ENCODE results near the gene EBF3. TPM values are rescaled to one million over a fixed set of nuclear protein-coding genes. Genes with fewer than 3 reads are reported as not detected.

The EBF3 gene
- total and polyA plus RNA-seq, 2 experiments from 2014 or later: 0.27 to 0.49 TPM

GRCh38 chr10:129786216-129786615 is 177.9 kb downstream of the EBF3 start:
- Histone ChIP-seq H3K79me2 (replicated peaks; ENCODE audit: insufficient read depth) (no peaks in the 10 kb centered on the region), H3K4me3 (no peak overlapping the region), H3K4me2 (no peak overlapping the region), H3K9me2 (ENCODE audit: insufficient read depth) (no peaks in the 10 kb centered on the region), H3K27me3 (ENCODE audit: insufficient read depth) (no peaks in the 10 kb centered on the region), H4K20me1 (replicated peaks; ENCODE audit: insufficient read depth) (no peaks in the 10 kb centered on the region), H3K36me3 (ENCODE audit: insufficient read depth) (no peaks in the 10 kb centered on the region), H3K4me1 (ENCODE audit: insufficient read depth) (no peaks in the 10 kb centered on the region), H2AFZ (no peak overlapping the region), H3F3A (replicated peaks; ENCODE audit: low read depth) (no peaks in the 10 kb centered on the region), H3K27ac (ENCODE audit: low read depth) (no peak overlapping the region)
- no peak overlapping the region for H3K27ac Mint-ChIP-seq
- H3K9me3 Mint-ChIP-seq: no peaks in the 10 kb centered on the region; the same call in 2 of the 3 replicates
- no peaks in the 10 kb centered on the region for H3K36me3 Mint-ChIP-seq (ENCODE audit: low read depth)
- TF ChIP-seq EZH2phosphoT487 (IDR thresholded peaks at IDR 0.05; ENCODE audit: unreplicated experiment) (no peak), EZH2 (IDR thresholded peaks at IDR 0.05; ENCODE audit: low read depth, unreplicated experiment) (no peak), ETS1 (IDR thresholded peaks at IDR 0.05) (no peak), STAT1 (IDR thresholded peaks at IDR 0.05; ENCODE audit: unreplicated experiment) (no peak), JUNB (IDR thresholded peaks at IDR 0.05; ENCODE audit: unreplicated experiment) (no peak), NANOG (IDR thresholded peaks at IDR 0.05; ENCODE audit: borderline replicate concordance) (no peak), ZNF331 (CRISPR knock-in tag; IDR thresholded peaks at IDR 0.05; ENCODE audit: low read depth) (no peak)
- H3K4me1 Mint-ChIP-seq: no peaks in the 10 kb centered on the region
- ATAC-seq (no peak), DNase-seq (ENCODE audit: low spot score) (no peak)
- H3K27me3 Mint-ChIP-seq (ENCODE audit: insufficient read depth, low read depth, poor library complexity): peaks cover 5% of the 10 kb centered on the region
- H3K4me3 Mint-ChIP-seq: no peak overlapping the region

GRCh38 chr10:129785536-129785981 is 178.5 kb downstream of the EBF3 start:
- ATAC-seq (no peak), DNase-seq (ENCODE audit: low spot score) (no peak)
- Mint-ChIP-seq H3K27ac (no peak overlapping the region), H3K4me3 (no peak overlapping the region), H3K9me3 (no peaks in the 10 kb centered on the region; the same call in 2 of the 3 replicates), H3K27me3 (ENCODE audit: insufficient read depth, low read depth, poor library complexity) (peaks cover 5% of the 10 kb centered on the region), H3K36me3 (ENCODE audit: low read depth) (no peaks in the 10 kb centered on the region), H3K4me1 (no peaks in the 10 kb centered on the region)
- no peaks in the 10 kb centered on the region for H3K36me3 ChIP-seq (ENCODE audit: insufficient read depth)
- H3K4me3 ChIP-seq: no peak overlapping the region
- no peaks in the 10 kb centered on the region for H3F3A ChIP-seq (replicated peaks; ENCODE audit: low read depth)
- H3K79me2 ChIP-seq (replicated peaks; ENCODE audit: insufficient read depth): no peaks in the 10 kb centered on the region
- H3K4me2 ChIP-seq: no peak overlapping the region
- H3K4me1 ChIP-seq (ENCODE audit: insufficient read depth): no peaks in the 10 kb centered on the region
- no peaks in the 10 kb centered on the region for H4K20me1 ChIP-seq (replicated peaks; ENCODE audit: insufficient read depth)
- H3K27me3 ChIP-seq (ENCODE audit: insufficient read depth): no peaks in the 10 kb centered on the region
- no peak overlapping the region for H2AFZ ChIP-seq
- H3K27ac ChIP-seq (ENCODE audit: low read depth): no peak overlapping the region
- H3K9me2 ChIP-seq (ENCODE audit: insufficient read depth): no peaks in the 10 kb centered on the region
- TF ChIP-seq POLR2AphosphoS5 (IDR thresholded peaks at IDR 0.05; ENCODE audit: low read depth): no peak
- TF ChIP-seq, protein P1, sequence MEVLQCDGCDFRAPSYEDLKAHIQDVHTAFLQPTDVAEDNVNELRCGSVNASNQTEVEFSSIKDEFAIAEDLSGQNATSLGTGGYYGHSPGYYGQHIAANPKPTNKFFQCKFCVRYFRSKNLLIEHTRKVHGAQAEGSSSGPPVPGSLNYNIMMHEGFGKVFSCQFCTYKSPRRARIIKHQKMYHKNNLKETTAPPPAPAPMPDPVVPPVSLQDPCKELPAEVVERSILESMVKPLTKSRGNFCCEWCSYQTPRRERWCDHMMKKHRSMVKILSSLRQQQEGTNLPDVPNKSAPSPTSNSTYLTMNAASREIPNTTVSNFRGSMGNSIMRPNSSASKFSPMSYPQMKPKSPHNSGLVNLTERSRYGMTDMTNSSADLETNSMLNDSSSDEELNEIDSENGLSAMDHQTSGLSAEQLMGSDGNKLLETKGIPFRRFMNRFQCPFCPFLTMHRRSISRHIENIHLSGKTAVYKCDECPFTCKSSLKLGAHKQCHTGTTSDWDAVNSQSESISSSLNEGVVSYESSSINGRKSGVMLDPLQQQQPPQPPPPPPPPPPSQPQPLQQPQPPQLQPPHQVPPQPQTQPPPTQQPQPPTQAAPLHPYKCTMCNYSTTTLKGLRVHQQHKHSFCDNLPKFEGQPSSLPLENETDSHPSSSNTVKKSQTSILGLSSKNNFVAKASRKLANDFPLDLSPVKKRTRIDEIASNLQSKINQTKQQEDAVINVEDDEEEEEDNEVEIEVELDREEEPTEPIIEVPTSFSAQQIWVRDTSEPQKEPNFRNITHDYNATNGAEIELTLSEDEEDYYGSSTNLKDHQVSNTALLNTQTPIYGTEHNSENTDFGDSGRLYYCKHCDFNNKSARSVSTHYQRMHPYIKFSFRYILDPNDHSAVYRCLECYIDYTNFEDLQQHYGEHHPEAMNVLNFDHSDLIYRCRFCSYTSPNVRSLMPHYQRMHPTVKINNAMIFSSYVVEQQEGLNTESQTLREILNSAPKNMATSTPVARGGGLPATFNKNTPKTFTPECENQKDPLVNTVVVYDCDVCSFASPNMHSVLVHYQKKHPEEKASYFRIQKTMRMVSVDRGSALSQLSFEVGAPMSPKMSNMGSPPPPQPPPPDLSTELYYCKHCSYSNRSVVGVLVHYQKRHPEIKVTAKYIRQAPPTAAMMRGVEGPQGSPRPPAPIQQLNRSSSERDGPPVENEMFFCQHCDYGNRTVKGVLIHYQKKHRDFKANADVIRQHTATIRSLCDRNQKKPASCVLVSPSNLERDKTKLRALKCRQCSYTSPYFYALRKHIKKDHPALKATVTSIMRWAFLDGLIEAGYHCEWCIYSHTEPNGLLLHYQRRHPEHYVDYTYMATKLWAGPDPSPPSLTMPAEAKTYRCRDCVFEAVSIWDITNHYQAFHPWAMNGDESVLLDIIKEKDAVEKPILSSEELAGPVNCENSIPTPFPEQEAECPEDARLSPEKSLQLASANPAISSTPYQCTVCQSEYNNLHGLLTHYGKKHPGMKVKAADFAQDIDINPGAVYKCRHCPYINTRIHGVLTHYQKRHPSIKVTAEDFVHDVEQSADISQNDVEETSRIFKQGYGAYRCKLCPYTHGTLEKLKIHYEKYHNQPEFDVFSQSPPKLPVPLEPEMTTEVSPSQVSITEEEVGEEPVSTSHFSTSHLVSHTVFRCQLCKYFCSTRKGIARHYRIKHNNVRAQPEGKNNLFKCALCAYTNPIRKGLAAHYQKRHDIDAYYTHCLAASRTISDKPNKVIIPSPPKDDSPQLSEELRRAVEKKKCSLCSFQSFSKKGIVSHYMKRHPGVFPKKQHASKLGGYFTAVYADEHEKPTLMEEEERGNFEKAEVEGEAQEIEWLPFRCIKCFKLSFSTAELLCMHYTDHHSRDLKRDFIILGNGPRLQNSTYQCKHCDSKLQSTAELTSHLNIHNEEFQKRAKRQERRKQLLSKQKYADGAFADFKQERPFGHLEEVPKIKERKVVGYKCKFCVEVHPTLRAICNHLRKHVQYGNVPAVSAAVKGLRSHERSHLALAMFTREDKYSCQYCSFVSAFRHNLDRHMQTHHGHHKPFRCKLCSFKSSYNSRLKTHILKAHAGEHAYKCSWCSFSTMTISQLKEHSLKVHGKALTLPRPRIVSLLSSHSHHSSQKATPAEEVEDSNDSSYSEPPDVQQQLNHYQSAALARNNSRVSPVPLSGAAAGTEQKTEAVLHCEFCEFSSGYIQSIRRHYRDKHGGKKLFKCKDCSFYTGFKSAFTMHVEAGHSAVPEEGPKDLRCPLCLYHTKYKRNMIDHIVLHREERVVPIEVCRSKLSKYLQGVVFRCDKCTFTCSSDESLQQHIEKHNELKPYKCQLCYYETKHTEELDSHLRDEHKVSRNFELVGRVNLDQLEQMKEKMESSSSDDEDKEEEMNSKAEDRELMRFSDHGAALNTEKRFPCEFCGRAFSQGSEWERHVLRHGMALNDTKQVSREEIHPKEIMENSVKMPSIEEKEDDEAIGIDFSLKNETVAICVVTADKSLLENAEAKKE (CRISPR knock-in tag; IDR thresholded peaks at IDR 0.05): no peak
- TF ChIP-seq EZH2 (IDR thresholded peaks at IDR 0.05; ENCODE audit: low read depth, unreplicated experiment): no peak
- no peak for TF ChIP-seq STAT1 (IDR thresholded peaks at IDR 0.05; ENCODE audit: unreplicated experiment)
- no peak for TF ChIP-seq REST (IDR thresholded peaks at IDR 0.05; ENCODE audit: unreplicated experiment)
- TF ChIP-seq ZNF114 (CRISPR knock-in tag; IDR thresholded peaks at IDR 0.05): no peak
